ENCODE data around the gene TFDP3. TPM values are rescaled to one million over a fixed set of nuclear protein-coding genes. Genes with fewer than 3 reads are reported as not detected.

TFDP3 gene
- total and polyA plus RNA-seq, 10 of the 15 experiments (the other 5 are each of a cell fraction or from before 2014, with no cell fraction given): 0.14 TPM; not detected in 9

DNA sequence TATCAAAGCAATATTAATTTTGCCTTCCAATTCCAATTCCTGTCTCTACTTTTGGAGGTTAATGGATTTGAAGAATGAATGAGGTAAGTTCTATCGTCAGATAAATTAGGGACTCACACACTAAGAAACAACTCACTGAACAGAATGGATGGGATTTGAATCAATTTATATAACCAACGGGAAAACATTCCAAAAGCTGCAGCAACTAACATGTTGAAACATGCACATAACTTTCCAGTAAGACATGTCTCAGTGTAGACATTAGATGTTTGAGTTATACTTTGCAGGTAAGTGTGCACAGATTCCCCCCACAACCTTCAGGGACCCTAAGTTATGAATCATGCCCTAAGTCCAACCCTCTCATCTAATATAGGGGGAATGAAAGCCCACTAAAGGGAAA is 34.3 kb downstream of the TFDP3 start (continued):
- TF ChIP-seq, protein P1, sequence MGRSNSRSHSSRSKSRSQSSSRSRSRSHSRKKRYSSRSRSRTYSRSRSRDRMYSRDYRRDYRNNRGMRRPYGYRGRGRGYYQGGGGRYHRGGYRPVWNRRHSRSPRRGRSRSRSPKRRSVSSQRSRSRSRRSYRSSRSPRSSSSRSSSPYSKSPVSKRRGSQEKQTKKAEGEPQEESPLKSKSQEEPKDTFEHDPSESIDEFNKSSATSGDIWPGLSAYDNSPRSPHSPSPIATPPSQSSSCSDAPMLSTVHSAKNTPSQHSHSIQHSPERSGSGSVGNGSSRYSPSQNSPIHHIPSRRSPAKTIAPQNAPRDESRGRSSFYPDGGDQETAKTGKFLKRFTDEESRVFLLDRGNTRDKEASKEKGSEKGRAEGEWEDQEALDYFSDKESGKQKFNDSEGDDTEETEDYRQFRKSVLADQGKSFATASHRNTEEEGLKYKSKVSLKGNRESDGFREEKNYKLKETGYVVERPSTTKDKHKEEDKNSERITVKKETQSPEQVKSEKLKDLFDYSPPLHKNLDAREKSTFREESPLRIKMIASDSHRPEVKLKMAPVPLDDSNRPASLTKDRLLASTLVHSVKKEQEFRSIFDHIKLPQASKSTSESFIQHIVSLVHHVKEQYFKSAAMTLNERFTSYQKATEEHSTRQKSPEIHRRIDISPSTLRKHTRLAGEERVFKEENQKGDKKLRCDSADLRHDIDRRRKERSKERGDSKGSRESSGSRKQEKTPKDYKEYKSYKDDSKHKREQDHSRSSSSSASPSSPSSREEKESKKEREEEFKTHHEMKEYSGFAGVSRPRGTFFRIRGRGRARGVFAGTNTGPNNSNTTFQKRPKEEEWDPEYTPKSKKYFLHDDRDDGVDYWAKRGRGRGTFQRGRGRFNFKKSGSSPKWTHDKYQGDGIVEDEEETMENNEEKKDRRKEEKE (IDR thresholded peaks at IDR 0.05): no peak
- TF ChIP-seq, protein P2, sequence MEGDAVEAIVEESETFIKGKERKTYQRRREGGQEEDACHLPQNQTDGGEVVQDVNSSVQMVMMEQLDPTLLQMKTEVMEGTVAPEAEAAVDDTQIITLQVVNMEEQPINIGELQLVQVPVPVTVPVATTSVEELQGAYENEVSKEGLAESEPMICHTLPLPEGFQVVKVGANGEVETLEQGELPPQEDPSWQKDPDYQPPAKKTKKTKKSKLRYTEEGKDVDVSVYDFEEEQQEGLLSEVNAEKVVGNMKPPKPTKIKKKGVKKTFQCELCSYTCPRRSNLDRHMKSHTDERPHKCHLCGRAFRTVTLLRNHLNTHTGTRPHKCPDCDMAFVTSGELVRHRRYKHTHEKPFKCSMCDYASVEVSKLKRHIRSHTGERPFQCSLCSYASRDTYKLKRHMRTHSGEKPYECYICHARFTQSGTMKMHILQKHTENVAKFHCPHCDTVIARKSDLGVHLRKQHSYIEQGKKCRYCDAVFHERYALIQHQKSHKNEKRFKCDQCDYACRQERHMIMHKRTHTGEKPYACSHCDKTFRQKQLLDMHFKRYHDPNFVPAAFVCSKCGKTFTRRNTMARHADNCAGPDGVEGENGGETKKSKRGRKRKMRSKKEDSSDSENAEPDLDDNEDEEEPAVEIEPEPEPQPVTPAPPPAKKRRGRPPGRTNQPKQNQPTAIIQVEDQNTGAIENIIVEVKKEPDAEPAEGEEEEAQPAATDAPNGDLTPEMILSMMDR (IDR thresholded peaks at IDR 0.05 in 2 of 3, conservative IDR thresholded peaks at IDR 0.05 in 1 of 3; ENCODE audit: control insufficient read depth in 2 of 3, extremely low read depth in 1 of 3, insufficient read depth in 1 of 3, low read depth in 3 of 3, low read length in 3 of 3): no peak
- TF ChIP-seq PAX5 (IDR thresholded peaks at IDR 0.05; ENCODE audit: borderline replicate concordance, low read depth, low read length) (no peak), ZNF274 (IDR thresholded peaks at IDR 0.05; ENCODE audit: insufficient read depth, insufficient read length) (no peak)

DNA sequence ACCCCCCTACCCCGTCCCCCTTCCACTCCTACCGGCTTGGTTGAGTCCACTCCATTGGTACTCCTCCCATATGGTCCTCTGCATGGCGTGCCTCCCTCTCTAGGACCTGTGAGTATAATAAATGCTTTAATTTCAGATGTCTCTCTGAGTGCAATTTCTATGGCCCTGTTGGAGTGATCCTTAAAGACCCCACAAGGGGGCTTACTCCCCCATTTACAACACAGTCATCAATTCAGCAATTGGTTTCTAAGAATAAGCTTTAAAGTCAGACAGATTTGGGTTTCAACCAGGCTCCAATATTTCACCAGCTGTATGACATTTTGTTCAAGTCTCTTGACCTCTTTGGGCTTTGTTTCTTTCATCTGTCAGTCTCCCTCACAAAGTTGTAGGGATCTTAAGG is 38.7 kb downstream of the TFDP3 start:
- no peak for ATAC-seq
- H3K79me2 ChIP-seq (ENCODE audit: control insufficient read depth, insufficient read depth, low read length): no peaks in the 10 kb centered on the region
- no peak for DNase-seq (ENCODE audit: low read depth, low spot score)
- no peaks in the 10 kb centered on the region for H3K36me3 ChIP-seq (ENCODE audit: control insufficient read depth in 2 of 2, insufficient read depth in 2 of 2, low read length in 1 of 2)
- no peak overlapping the region for H3K9ac ChIP-seq (ENCODE audit: control insufficient read depth, insufficient read depth, low read length)
- H3K27me3 ChIP-seq (replicated peaks in 1 of 2; ENCODE audit: control insufficient read depth in 2 of 2, insufficient read depth in 2 of 2, low read length in 1 of 2): no peaks in the 10 kb centered on the region
- no peak overlapping the region for H2AFZ ChIP-seq (ENCODE audit: control insufficient read depth, low read depth, low read length)
- no peaks in the 10 kb centered on the region for H3K9me3 ChIP-seq (replicated peaks; ENCODE audit: control insufficient read depth, insufficient read depth, low read length)
- RAD21 ChIA-PET (ENCODE audit: unreplicated experiment): no interaction called here
- CTCF ChIA-PET: no interaction called here
- POLR2A ChIA-PET: no interaction called here
- no peak overlapping the region for H3K27ac ChIP-seq (ENCODE audit: control insufficient read depth, insufficient read depth)
- 0% methylated on average over 1 of the region's 3 CpGs for WGBS (ENCODE audit: insufficient coverage, insufficient replicate concordance, low lambda C conversion rate, missing lambda C conversion rate)
- no peak overlapping the region for H3K4me2 ChIP-seq (ENCODE audit: control insufficient read depth, insufficient read depth)
- H3K4me1 ChIP-seq (ENCODE audit: control insufficient read depth, insufficient read depth, low read length): no peaks in the 10 kb centered on the region
- no peak overlapping the region for H3K4me3 ChIP-seq
- intact Hi-C loops (cut with micrococcal nuclease; ENCODE audit: unreplicated experiment) (loop anchor here (10.0 kb wide), 1 partner anchor 175 kb away; no protein-coding TSS in a partner anchor), in situ Hi-C loops (cut with MboI) (no loop called here)
- SMC1A ChIA-PET (ENCODE audit: uncharacterized antibody, unreplicated experiment): interaction anchor here (1.0 kb wide), 2 partner anchors 11 to 487 kb away, joined by 3 read pairs; no protein-coding TSS in a partner anchor
- H4K20me1 ChIP-seq (ENCODE audit: control insufficient read depth, insufficient read depth): no peaks in the 10 kb centered on the region
- FAIRE-seq: no peak
- no TSS peak for BruUV-seq (replicated peaks)
- TF ChIP-seq EGR1 (IDR thresholded peaks at IDR 0.05; ENCODE audit: borderline replicate concordance in 1 of 2, low read depth in 2 of 2, low read length in 2 of 2) (no peak), PAX5 (IDR thresholded peaks at IDR 0.05; ENCODE audit: borderline replicate concordance, low read depth, low read length) (no peak), CBFB (IDR thresholded peaks at IDR 0.05; ENCODE audit: low read depth) (no peak), NBN (IDR thresholded peaks at IDR 0.05) (no peak), ZBED1 (IDR thresholded peaks at IDR 0.05; ENCODE audit: borderline replicate concordance) (no peak), YBX1 (IDR thresholded peaks at IDR 0.05) (no peak), CHD4 (IDR thresholded peaks at IDR 0.05) (no peak)
- TF ChIP-seq, protein P3, sequence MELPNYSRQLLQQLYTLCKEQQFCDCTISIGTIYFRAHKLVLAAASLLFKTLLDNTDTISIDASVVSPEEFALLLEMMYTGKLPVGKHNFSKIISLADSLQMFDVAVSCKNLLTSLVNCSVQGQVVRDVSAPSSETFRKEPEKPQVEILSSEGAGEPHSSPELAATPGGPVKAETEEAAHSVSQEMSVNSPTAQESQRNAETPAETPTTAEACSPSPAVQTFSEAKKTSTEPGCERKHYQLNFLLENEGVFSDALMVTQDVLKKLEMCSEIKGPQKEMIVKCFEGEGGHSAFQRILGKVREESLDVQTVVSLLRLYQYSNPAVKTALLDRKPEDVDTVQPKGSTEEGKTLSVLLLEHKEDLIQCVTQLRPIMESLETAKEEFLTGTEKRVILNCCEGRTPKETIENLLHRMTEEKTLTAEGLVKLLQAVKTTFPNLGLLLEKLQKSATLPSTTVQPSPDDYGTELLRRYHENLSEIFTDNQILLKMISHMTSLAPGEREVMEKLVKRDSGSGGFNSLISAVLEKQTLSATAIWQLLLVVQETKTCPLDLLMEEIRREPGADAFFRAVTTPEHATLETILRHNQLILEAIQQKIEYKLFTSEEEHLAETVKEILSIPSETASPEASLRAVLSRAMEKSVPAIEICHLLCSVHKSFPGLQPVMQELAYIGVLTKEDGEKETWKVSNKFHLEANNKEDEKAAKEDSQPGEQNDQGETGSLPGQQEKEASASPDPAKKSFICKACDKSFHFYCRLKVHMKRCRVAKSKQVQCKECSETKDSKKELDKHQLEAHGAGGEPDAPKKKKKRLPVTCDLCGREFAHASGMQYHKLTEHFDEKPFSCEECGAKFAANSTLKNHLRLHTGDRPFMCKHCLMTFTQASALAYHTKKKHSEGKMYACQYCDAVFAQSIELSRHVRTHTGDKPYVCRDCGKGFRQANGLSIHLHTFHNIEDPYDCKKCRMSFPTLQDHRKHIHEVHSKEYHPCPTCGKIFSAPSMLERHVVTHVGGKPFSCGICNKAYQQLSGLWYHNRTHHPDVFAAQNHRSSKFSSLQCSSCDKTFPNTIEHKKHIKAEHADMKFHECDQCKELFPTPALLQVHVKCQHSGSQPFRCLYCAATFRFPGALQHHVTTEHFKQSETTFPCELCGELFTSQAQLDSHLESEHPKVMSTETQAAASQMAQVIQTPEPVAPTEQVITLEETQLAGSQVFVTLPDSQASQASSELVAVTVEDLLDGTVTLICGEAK (IDR thresholded peaks at IDR 0.05; ENCODE audit: borderline replicate concordance): no peak
- TF ChIP-seq, protein P1 (IDR thresholded peaks at IDR 0.05): no peak
